Measurements from ENCODE around the gene KRI1. TPM values are rescaled to one million over a fixed set of nuclear protein-coding genes. Genes with fewer than 3 reads are reported as not detected.
A peak's percentile ranks its signal among the peaks of the same experiment; 100 is the strongest.

KRI1 gene
- total and polyA plus RNA-seq, 2 of the 8 experiments (the other 6 are each of a cell fraction or from before 2014, with no cell fraction given) = 14.2 to 45.2 TPM

- peak overlapping the region; percentile 95; the same call in 1 of the 2 replicates for H2BK15ac ChIP-seq (ENCODE audit: low read length)
- no peak overlapping the region for H2BK120ac ChIP-seq (replicated peaks; ENCODE audit: low read depth, low read length)
- H4K20me1 ChIP-seq (replicated peaks in 1 of 2; ENCODE audit: control insufficient read depth in 1 of 2, insufficient read depth in 2 of 2, low read length in 2 of 2) = peaks cover 3 to 8% of the 10 kb centered on the region in 2 experiments
- no peaks in the 10 kb centered on the region; the same call in 1 of the 2 replicates for H3K79me1 ChIP-seq (ENCODE audit: low read depth, low read length)
- H3K4ac ChIP-seq (replicated peaks; ENCODE audit: insufficient read length, low read depth, low read length) = no peak overlapping the region
- no peak overlapping the region for H3K56ac ChIP-seq (replicated peaks; ENCODE audit: insufficient read length, low read depth, low read length)
- POLR2A ChIA-PET (ENCODE audit: partially characterized antibody) = interaction anchor here (0.6 to 1.5 kb wide), 3 partner anchors 12 to 54 kb away, joined by 3 to 4 read pairs (median 3); partner anchors contain the start of genes CDKN2D and KEAP1
- H3K27me3 ChIP-seq (replicated peaks in 1 of 4; ENCODE audit: control insufficient read depth in 3 of 4, extremely low read depth in 1 of 4, insufficient read depth in 3 of 4, low read length in 3 of 4) = peaks cover 43 to 70% (median 66%) of the 10 kb centered on the region in 4 experiments; a peak in 6 of 7 replicates
- H3K4me3 ChIP-seq (ENCODE audit: extremely low read depth in 1 of 4, insufficient read depth in 2 of 4, low read depth in 3 of 4, low read length in 4 of 4) = peak overlapping the region; percentile 27 to 59 (median 56)
- no peak overlapping the region for H4K5ac ChIP-seq (ENCODE audit: insufficient read length, low read depth, low read length)
- H3K23ac ChIP-seq (ENCODE audit: insufficient read length) = no peak overlapping the region
- CTCF ChIA-PET (ENCODE audit: partially characterized antibody) = interaction anchor here (0.7 to 1.6 kb wide), 2 partner anchors 27 to 55 kb away, joined by 3 to 6 read pairs; partner anchors contain the start of gene CDKN2D
- H2BK20ac ChIP-seq (ENCODE audit: low read length) = peak overlapping the region; percentile 72; the same call in 1 of the 2 replicates
- no peak overlapping the region for H4K91ac ChIP-seq (replicated peaks; ENCODE audit: insufficient read length, low read length)
- peak overlapping the region; percentile 72; the same call in 1 of the 2 replicates for H3K18ac ChIP-seq (ENCODE audit: extremely low read depth, low read length)
- peak overlapping the region; percentile 84; the same call in 1 of the 2 replicates for H2AFZ ChIP-seq (ENCODE audit: low read length)
- 0 out of 7 replicates have a peak overlapping the region, but pooled peaks of 1 of the 4 experiments have one; percentile 31 for H3K9ac ChIP-seq (replicated peaks in 1 of 4; ENCODE audit: extremely low read depth in 1 of 4, low read depth in 3 of 4, low read length in 3 of 4)
- no peak for FAIRE-seq
- no peak overlapping the region for H3K14ac ChIP-seq (ENCODE audit: insufficient read length)
- H3K27ac ChIP-seq (ENCODE audit: low read depth, low read length) = no peak overlapping the region
- H2BK12ac ChIP-seq (ENCODE audit: low read depth, low read length) = peak overlapping the region; percentile 46; the same call in 1 of the 2 replicates
- peak overlapping the region; percentile 85; the same call in 1 of the 2 replicates for H4K8ac ChIP-seq (ENCODE audit: extremely low read depth, insufficient read depth, low read length)
- H3K23me2 ChIP-seq (ENCODE audit: low read depth, low read length) = peaks cover 30% of the 10 kb centered on the region
- no peak overlapping the region for H2BK5ac ChIP-seq (ENCODE audit: low read depth, low read length)
- DNase-seq (ENCODE audit: low read depth in 1 of 2, low spot score in 2 of 2) = peak in 1 of 2 experiments; percentile 48
- peak overlapping the region; percentile 68 to 94 for H3K4me2 ChIP-seq (ENCODE audit: insufficient read depth in 1 of 2, low read depth in 2 of 2, low read length in 2 of 2)
- 6% methylated on average over 99 of the region's 107 CpGs; no CpG with 5 or more reads in 1 of the 2 experiments for WGBS, 2 experiments (ENCODE audit: extremely low coverage in 1 of 2, insufficient coverage in 1 of 2, insufficient read length in 1 of 2, insufficient replicate concordance in 2 of 2, low coverage in 1 of 2, low lambda C conversion rate in 2 of 2, missing lambda C conversion rate in 1 of 2)
- no peaks in the 10 kb centered on the region for H3K36me3 ChIP-seq (ENCODE audit: control insufficient read depth in 2 of 4, insufficient read depth in 4 of 4, low read length in 3 of 4)
- H3K9me3 ChIP-seq (ENCODE audit: insufficient read depth in 2 of 2, low read depth in 1 of 2, low read length in 1 of 2) = no peaks in the 10 kb centered on the region
- H3K4me1 ChIP-seq (replicated peaks in 1 of 4; ENCODE audit: control insufficient read depth in 3 of 4, insufficient read depth in 4 of 4, low read length in 3 of 4) = peaks cover 0 to 33% (median 14%) of the 10 kb centered on the region in 4 experiments; a peak in 6 of 7 replicates
- no peak overlapping the region for H2AK5ac ChIP-seq (ENCODE audit: low read depth, low read length)
- no peaks in the 10 kb centered on the region for H3K79me2 ChIP-seq (ENCODE audit: control insufficient read depth in 1 of 2, insufficient read depth in 2 of 2, low read length in 2 of 2)
- TF ChIP-seq TEAD4 (IDR thresholded peaks at IDR 0.05; ENCODE audit: low read depth, low read length) (peak; percentile 79; the same call in 1 of the 2 replicates), HDAC2 (IDR thresholded peaks at IDR 0.05; ENCODE audit: borderline replicate concordance in 1 of 2, low read depth in 2 of 2, low read length in 2 of 2) (peak in 1 of 2 experiments; percentile 60; a peak in 1 of 4 replicates), EZH2 (IDR thresholded peaks at IDR 0.05; ENCODE audit: low read depth, low read length, severe bottlenecking) (peak; percentile 88), RXRA (IDR thresholded peaks at IDR 0.05; ENCODE audit: insufficient read depth, low read depth, low read length) (no peak), BACH1 (IDR thresholded peaks at IDR 0.05; ENCODE audit: low read length) (no peak), CTCF (IDR thresholded peaks at IDR 0.05; ENCODE audit: control extremely low read depth in 1 of 3, insufficient read depth in 1 of 3, low read depth in 1 of 3, low read length in 3 of 3) (peak; percentile 46 to 77 (median 60))
These were observed 51.3 kb downstream of the KRI1 start for GRCh38 chr19:10514211-10515145.
